K562 (cell line): ENCODE measurements around the gene MSANTD4.

Experiments used
- BHLHE40 ChIP-seq: IDR thresholded peaks from 2 replicates; pipeline ENCODE4 v1.6.1; 2011; ENCODE audit warnings: low read length, improper control_type of control experiment
- CTCF ChIP-seq, 3 experiments: IDR thresholded peaks in 2 of 3; conservative IDR thresholded peaks in 1 of 3; 2 replicates each; pipeline ENCODE4 v1.5.1; 2011 to 2012; ENCODE audit warnings: low read length in 3 of 3, mild to moderate bottlenecking in 3 of 3, control low read depth in 2 of 3, improper control_type of control experiment in 1 of 3, inconsistent platforms in 1 of 3, low read depth in 1 of 3, mixed read lengths in 1 of 3, moderate library complexity in 1 of 3; ENCODE audit not compliant: insufficient read depth in 2 of 3
- HBP1 ChIP-seq: fragments of 450-650 bp; formaldehyde crosslinking; IDR thresholded peaks from 2 replicates; pipeline ENCODE4 v1.4.0; 2022; ENCODE audit warnings: missing genetic modification characterization
- ILK ChIP-seq: fragments of 450-650 bp; IDR thresholded peaks from 2 replicates; pipeline ENCODE4 v1.6.1; 2016; ENCODE audit warnings: missing genetic modification characterization, low read depth, mild to moderate bottlenecking, missing compliant biosample characterization, moderate library complexity, borderline replicate concordance
- JUN ChIP-seq, 2 experiments: sonication (generic) in 1 of 2; formaldehyde crosslinking in 1 of 2; IDR thresholded peaks; 2 replicates each; pipeline versions ENCODE4 v1.6.1 to v1.8.0; 2012 to 2022; ENCODE audit warnings: borderline replicate concordance in 2 of 2, mild to moderate bottlenecking in 2 of 2, improper control_type of control experiment in 1 of 2, low read depth in 1 of 2, low read length in 1 of 2, missing genetic modification reagents in 1 of 2
- MAFK ChIP-seq: IDR thresholded peaks from 2 replicates; pipeline ENCODE4 v1.6.1; 2011; ENCODE audit warnings: low read length, improper control_type of control experiment
- MAX ChIP-seq: sonication (generic); formaldehyde crosslinking; IDR thresholded peaks from 2 replicates; pipeline ENCODE4 v1.9.0; 2022; ENCODE audit warnings: mild to moderate bottlenecking, missing genetic modification reagents
- ZNF143 ChIP-seq: sonication (generic); formaldehyde crosslinking; IDR thresholded peaks from 2 replicates; pipeline ENCODE4 v1.9.0; 2022; ENCODE audit warnings: mild to moderate bottlenecking, missing genetic modification reagents
- ZNF274 ChIP-seq: IDR thresholded peaks from 2 replicates; pipeline ENCODE4 v1.6.1; 2011; ENCODE audit warnings: low read depth, mild to moderate bottlenecking, low read length, moderate library complexity, borderline replicate concordance

- TF ChIP-seq ILK (tag) = no peak
- no peak for TF ChIP-seq MAX (CRISPR knock-in tag)
- no peak for TF ChIP-seq ZNF274
- no peak for TF ChIP-seq HBP1 (CRISPR knock-in tag)
- no peak for TF ChIP-seq BHLHE40
- TF ChIP-seq ZNF143 = no peak
- TF ChIP-seq MAFK = no peak
- no peak for TF ChIP-seq CTCF (IDR thresholded peaks at IDR 0.05 in 2 of 3, conservative IDR thresholded peaks at IDR 0.05 in 1 of 3; ENCODE audit: insufficient read depth in 2 of 3, low read depth in 1 of 3, low read length in 3 of 3)
- TF ChIP-seq JUN (IDR thresholded peaks at IDR 0.05; ENCODE audit: borderline replicate concordance, low read depth, low read length) = no peak
- no peak for TF ChIP-seq JUN (CRISPR knock-in tag; IDR thresholded peaks at IDR 0.05; ENCODE audit: borderline replicate concordance)
Measured at GRCh38 chr11:106047631-106048030, 25.6 kb upstream of the MSANTD4 start.
